ENCODE results near the gene XXYLT1. TPM values are rescaled to one million over a fixed set of nuclear protein-coding genes. Genes with fewer than 3 reads are reported as not detected.
A peak's percentile ranks its signal among the peaks of the same experiment; 100 is the strongest.

Gene XXYLT1
- total and polyA plus RNA-seq, 2 donors from 2014 or later = 5.7 to 10.7 TPM

GRCh38 chr3:195031574-195032003 lies 239.4 kb downstream of the XXYLT1 start:
- Histone ChIP-seq H3K36me3 (ENCODE audit: control insufficient read depth in 2 of 3, insufficient read depth in 3 of 3, low read length in 3 of 3) (no peaks in the 10 kb centered on the region), H3K4me3 (ENCODE audit: low read length in 3 of 3) (no peak overlapping the region), H3K9me3 (ENCODE audit: control insufficient read depth in 2 of 3, insufficient read depth in 1 of 3, low read length in 3 of 3) (no peaks in the 10 kb centered on the region), H3K4me1 (ENCODE audit: control insufficient read depth in 2 of 3, insufficient read depth in 2 of 3, low read depth in 1 of 3, low read length in 3 of 3) (peaks cover 0 to 9% (median 8%) of the 10 kb centered on the region in 3 donors), H3K27ac (ENCODE audit: low read depth in 2 of 2, low read length in 2 of 2) (peak overlapping the region; percentile 11 to 55), H3K27me3 (ENCODE audit: control insufficient read depth, insufficient read depth, low read length) (no peaks in the 10 kb centered on the region), H3K9ac (ENCODE audit: low read length in 3 of 3) (no peak overlapping the region)
- DNase-seq = peak in 2 of 5 donors; percentile 5 to 46
- intact Hi-C loops (cut with DNase I) = no loop called here
- no peak for FAIRE-seq
- no peak for TF ChIP-seq CTCF (IDR thresholded peaks at IDR 0.05; ENCODE audit: borderline replicate concordance, extremely low read depth, insufficient read depth)

GRCh38 chr3:195030791-195031321 lies 240.1 kb downstream of the XXYLT1 start:
- FAIRE-seq = no peak
- Histone ChIP-seq H3K4me3 (ENCODE audit: low read length in 3 of 3) (no peak overlapping the region), H3K36me3 (ENCODE audit: control insufficient read depth in 2 of 3, insufficient read depth in 3 of 3, low read length in 3 of 3) (no peaks in the 10 kb centered on the region), H3K27me3 (ENCODE audit: control insufficient read depth, insufficient read depth, low read length) (no peaks in the 10 kb centered on the region), H3K9me3 (ENCODE audit: control insufficient read depth in 2 of 3, insufficient read depth in 1 of 3, low read length in 3 of 3) (no peaks in the 10 kb centered on the region), H3K4me1 (ENCODE audit: control insufficient read depth in 2 of 3, insufficient read depth in 2 of 3, low read depth in 1 of 3, low read length in 3 of 3) (peaks cover 0 to 9% (median 8%) of the 10 kb centered on the region in 3 donors), H3K27ac (ENCODE audit: low read depth in 2 of 2, low read length in 2 of 2) (peak overlapping the region; percentile 81 to 84), H3K9ac (ENCODE audit: low read length in 3 of 3) (peak overlapping the region in 1 of 3 donors; percentile 34)
- peak in 2 of 5 donors; percentile 27 to 60 for DNase-seq
- intact Hi-C loops (cut with DNase I) = no loop called here
- TF ChIP-seq CTCF (IDR thresholded peaks at IDR 0.05; ENCODE audit: borderline replicate concordance, extremely low read depth, insufficient read depth) = no peak

DNA sequence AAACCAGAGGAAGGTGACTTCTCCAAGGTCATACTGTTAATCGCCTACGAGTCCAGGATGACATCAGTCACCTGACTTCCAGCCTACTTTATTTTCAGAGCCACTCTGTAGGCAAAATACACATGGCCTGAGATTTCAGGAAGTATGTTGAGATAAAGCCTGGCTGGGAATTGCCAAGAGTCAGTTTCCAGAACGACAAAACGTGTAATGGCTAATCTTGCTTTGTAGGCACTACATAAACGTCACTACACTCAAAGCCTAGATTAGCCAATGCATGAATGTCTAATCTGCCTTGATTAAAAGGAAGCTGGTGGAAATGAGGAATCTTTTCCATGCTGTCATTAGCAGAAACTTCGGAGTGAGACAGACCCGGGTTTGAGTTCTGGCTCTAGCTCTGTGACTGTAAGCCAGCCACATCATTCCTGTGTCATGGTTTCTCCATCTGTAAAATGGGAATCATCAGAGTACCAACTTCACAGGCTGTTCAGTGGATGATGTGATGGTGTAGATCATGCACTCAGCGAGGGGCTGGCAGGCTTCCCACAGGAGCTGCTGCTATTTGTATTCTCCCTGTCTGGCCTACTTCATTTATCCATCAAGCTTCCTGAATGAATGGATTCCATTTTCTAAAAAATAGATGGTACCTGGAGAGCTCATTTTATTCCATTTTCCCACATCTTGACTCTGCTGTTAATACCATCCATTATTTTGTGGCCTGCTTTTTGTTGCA lies 241.9 kb downstream of the XXYLT1 start:
- TF ChIP-seq CTCF (IDR thresholded peaks at IDR 0.05; ENCODE audit: borderline replicate concordance, extremely low read depth, insufficient read depth) = no peak
- DNase-seq (peak in 2 of 5 donors; percentile 4 to 5), FAIRE-seq (no peak)
- H3K27ac ChIP-seq (ENCODE audit: low read depth in 2 of 2, low read length in 2 of 2) = no peak overlapping the region
- H3K9ac ChIP-seq (ENCODE audit: low read length in 3 of 3) = no peak overlapping the region
- peaks cover 0 to 9% (median 8%) of the 10 kb centered on the region in 3 donors for H3K4me1 ChIP-seq (ENCODE audit: control insufficient read depth in 2 of 3, insufficient read depth in 2 of 3, low read depth in 1 of 3, low read length in 3 of 3)
- H3K27me3 ChIP-seq (ENCODE audit: control insufficient read depth, insufficient read depth, low read length) = no peaks in the 10 kb centered on the region
- intact Hi-C loops (cut with DNase I) = no loop called here
- no peaks in the 10 kb centered on the region for H3K9me3 ChIP-seq (ENCODE audit: control insufficient read depth in 2 of 3, insufficient read depth in 1 of 3, low read length in 3 of 3)
- H3K36me3 ChIP-seq (ENCODE audit: control insufficient read depth in 2 of 3, insufficient read depth in 3 of 3, low read length in 3 of 3) = no peaks in the 10 kb centered on the region
- no peak overlapping the region for H3K4me3 ChIP-seq (ENCODE audit: low read length in 3 of 3)
